Endothelial cell of umbilical vein (primary cell): Measurements from ENCODE around the gene SCAMP1.

Source experiments
- MYC ChIP-seq: IDR thresholded peaks from one replicate; pipeline ENCODE4 v1.6.1; 2011; ENCODE audit warnings: mild to moderate bottlenecking, low read depth, low read length
- POLR2A ChIP-seq: IDR thresholded peaks from 2 replicates; pipeline ENCODE4 v1.6.1; 2012; ENCODE audit warnings: low read depth, mild to moderate bottlenecking, control low read depth, low read length
- TF ChIP-seq, protein P1 (sequence below), 2 donors: IDR thresholded peaks; 1 replicate in 1 of 2; 2 replicates in 1 of 2; pipeline ENCODE4 v1.5.1; 2011; ENCODE audit warnings: low read length in 2 of 2, mild to moderate bottlenecking in 2 of 2, moderate library complexity in 2 of 2, control low read depth in 1 of 2, inconsistent platforms in 1 of 2, low read depth in 1 of 2; ENCODE audit not compliant: insufficient read depth in 1 of 2; ENCODE audit errors: extremely low read depth in 1 of 2

DNA sequence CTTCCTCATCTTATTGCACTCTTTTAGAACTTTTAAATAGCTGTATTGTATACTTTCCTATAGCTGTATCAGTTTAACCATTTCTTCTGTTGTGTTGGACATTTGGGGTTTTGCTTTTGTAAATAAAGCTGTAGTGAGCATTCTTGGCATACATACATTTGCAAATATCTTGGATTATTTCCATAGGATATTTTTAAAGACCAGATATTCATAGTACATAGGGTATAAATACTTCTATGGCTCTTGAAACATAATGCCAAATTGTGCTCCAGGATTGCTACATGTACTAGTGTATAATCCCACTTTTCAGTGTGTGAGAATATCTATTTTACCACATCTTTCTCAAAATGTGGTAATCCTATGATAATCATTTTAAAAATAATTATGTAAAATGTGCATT lies 51.2 kb downstream of the SCAMP1 start:
- TF ChIP-seq, protein P1, sequence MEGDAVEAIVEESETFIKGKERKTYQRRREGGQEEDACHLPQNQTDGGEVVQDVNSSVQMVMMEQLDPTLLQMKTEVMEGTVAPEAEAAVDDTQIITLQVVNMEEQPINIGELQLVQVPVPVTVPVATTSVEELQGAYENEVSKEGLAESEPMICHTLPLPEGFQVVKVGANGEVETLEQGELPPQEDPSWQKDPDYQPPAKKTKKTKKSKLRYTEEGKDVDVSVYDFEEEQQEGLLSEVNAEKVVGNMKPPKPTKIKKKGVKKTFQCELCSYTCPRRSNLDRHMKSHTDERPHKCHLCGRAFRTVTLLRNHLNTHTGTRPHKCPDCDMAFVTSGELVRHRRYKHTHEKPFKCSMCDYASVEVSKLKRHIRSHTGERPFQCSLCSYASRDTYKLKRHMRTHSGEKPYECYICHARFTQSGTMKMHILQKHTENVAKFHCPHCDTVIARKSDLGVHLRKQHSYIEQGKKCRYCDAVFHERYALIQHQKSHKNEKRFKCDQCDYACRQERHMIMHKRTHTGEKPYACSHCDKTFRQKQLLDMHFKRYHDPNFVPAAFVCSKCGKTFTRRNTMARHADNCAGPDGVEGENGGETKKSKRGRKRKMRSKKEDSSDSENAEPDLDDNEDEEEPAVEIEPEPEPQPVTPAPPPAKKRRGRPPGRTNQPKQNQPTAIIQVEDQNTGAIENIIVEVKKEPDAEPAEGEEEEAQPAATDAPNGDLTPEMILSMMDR (IDR thresholded peaks at IDR 0.05; ENCODE audit: extremely low read depth in 1 of 2, insufficient read depth in 1 of 2, low read depth in 1 of 2, low read length in 2 of 2), result no peak
- TF ChIP-seq POLR2A (no peak), MYC (no peak)
